K562 (cell line): ENCODE measurements around the gene ADD3. TPM values are rescaled to one million over a fixed set of nuclear protein-coding genes. Genes with fewer than 3 reads are reported as not detected.

Source experiments
- BCOR ChIP-seq: fragments of 450-650 bp; IDR thresholded peaks from 2 replicates; pipeline ENCODE4 v1.6.1; 2016
- BRD9 ChIP-seq: fragments of 450-650 bp; IDR thresholded peaks from 2 replicates; pipeline ENCODE4 v1.6.1; 2018; ENCODE audit warnings: low read depth; ENCODE audit not compliant: partially characterized antibody
- CHAMP1 ChIP-seq: fragments of 450-650 bp; IDR thresholded peaks from 2 replicates; pipeline ENCODE4 v1.6.1; 2016; ENCODE audit warnings: mild to moderate bottlenecking
- DEAF1 ChIP-seq: fragments of 450-650 bp; formaldehyde crosslinking; IDR thresholded peaks from 2 replicates; pipeline ENCODE4 v1.4.0; 2020; ENCODE audit warnings: mild to moderate bottlenecking, moderate library complexity
- DPF2 ChIP-seq: fragments of 450-650 bp; IDR thresholded peaks from 2 replicates; pipeline ENCODE4 v1.6.1; 2016
- ELK1 ChIP-seq: sonication (generic); formaldehyde crosslinking; IDR thresholded peaks from 2 replicates; pipeline ENCODE4 v1.8.1; 2022; ENCODE audit warnings: missing genetic modification reagents
- EP300 ChIP-seq: IDR thresholded peaks from 2 replicates; pipeline ENCODE4 v1.6.1; 2012; ENCODE audit warnings: low read length, improper control_type of control experiment
- KLF1 ChIP-seq: fragments of 450-650 bp; IDR thresholded peaks from 2 replicates; pipeline ENCODE4 v1.6.1; 2016; ENCODE audit warnings: missing genetic modification characterization, missing compliant biosample characterization
- PREB ChIP-seq: sonication (generic); formaldehyde crosslinking; IDR thresholded peaks from 2 replicates; pipeline ENCODE4 v1.8.1; 2023; ENCODE audit warnings: mild to moderate bottlenecking, missing genetic modification reagents
- REST ChIP-seq, 2 experiments: fragments of 450-650 bp; formaldehyde crosslinking in 1 of 2; IDR thresholded peaks; 2 replicates each; pipeline versions ENCODE4 v1.4.0 to v1.6.1; 2014 to 2020; ENCODE audit warnings: mild to moderate bottlenecking in 2 of 2, borderline replicate concordance in 1 of 2, low read depth in 1 of 2
- SRSF7 ChIP-seq: fragments of 200-400 bp; formaldehyde crosslinking; optimal IDR thresholded peaks from 2 replicates; pipeline ENCODE3; 2017; ENCODE audit warnings: mild to moderate bottlenecking, low read depth, low read length
- TARDBP ChIP-seq: fragments of 450-650 bp; IDR thresholded peaks from 2 replicates; pipeline ENCODE4 v1.6.1; 2016
- polyA plus RNA-seq, 8 experiments: library from polyadenylated mRNA; depleted of rRNA in 4 of 8; stranded (reverse) in 5 of 8; unstranded in 3 of 8; fragments of >200 nt; fragmentation: Nextera tagmentation in 2 of 8; fragmentation: Illumina TruSeq in 1 of 8; extraction: Ambion mirVana in 2 of 8; extraction: Trizol in 1 of 8; gene quantifications; 2 replicates each; pipeline versions ENCODE4 v1.2.1 to v1.2.3, GENCODE V29; 2011 to 2014; ENCODE audit warnings: inconsistent platforms in 1 of 8, missing spikeins in 1 of 8
- total RNA-seq, 7 experiments: library from RNA; depleted of rRNA in 6 of 7; stranded (reverse); fragments of >200 nt in 6 of 7; fragmentation: Illumina TruSeq in 2 of 7; extraction: Trizol in 2 of 7; gene quantifications; 2 replicates each; pipeline versions ENCODE4 v1.2.1 to v1.2.3, GENCODE V29; 2011 to 2021; ENCODE audit warnings: low replicate concordance in 1 of 7

Gene ADD3
- total and polyA plus RNA-seq, 9 of the 15 experiments (the other 6 are each of a cell fraction or from before 2014, with no cell fraction given) = 13.2 to 125 (median 31.7) TPM

- no peak for TF ChIP-seq BCOR
- TF ChIP-seq REST (IDR thresholded peaks at IDR 0.05; ENCODE audit: borderline replicate concordance) = peak; percentile 61; the same call in 1 of the 2 replicates
- no peak for TF ChIP-seq REST (CRISPR knock-in tag; IDR thresholded peaks at IDR 0.05; ENCODE audit: low read depth)
- TF ChIP-seq BRD9 = peak; percentile 64
- peak; percentile 46 for TF ChIP-seq DEAF1
- TF ChIP-seq DPF2 = no peak
- no peak for TF ChIP-seq ELK1
- TF ChIP-seq PREB (CRISPR knock-in tag) = no peak
- no peak for TF ChIP-seq EP300
- TF ChIP-seq KLF1 = no peak
- TF ChIP-seq TARDBP = no peak
- no peak for TF ChIP-seq SRSF7
- 0 out of 2 replicates have a peak, but pooled peaks have one; percentile 10 for TF ChIP-seq CHAMP1
Observed at GRCh38 chr10:109978481-109978880, 29.3 kb upstream of the ADD3 start (continued).
